HG02970 (cell line): ENCODE results near the gene FRG2.
"Not testable (repeated sequence)": the region's sequence is repeated elsewhere in the genome, so short reads cannot be mapped to it uniquely, and the experiment has no call there.

Experiments used
- ATAC-seq: cut with Tn5 transposase; IDR thresholded peaks from one replicate; pipeline ENCODE4 v1.9.1; 2021; ENCODE audit warnings: mild to moderate bottlenecking, moderate library complexity, moderate number of reproducible peaks; ENCODE audit not compliant: unreplicated experiment, low FRiP score

The FRG2 gene

DNA sequence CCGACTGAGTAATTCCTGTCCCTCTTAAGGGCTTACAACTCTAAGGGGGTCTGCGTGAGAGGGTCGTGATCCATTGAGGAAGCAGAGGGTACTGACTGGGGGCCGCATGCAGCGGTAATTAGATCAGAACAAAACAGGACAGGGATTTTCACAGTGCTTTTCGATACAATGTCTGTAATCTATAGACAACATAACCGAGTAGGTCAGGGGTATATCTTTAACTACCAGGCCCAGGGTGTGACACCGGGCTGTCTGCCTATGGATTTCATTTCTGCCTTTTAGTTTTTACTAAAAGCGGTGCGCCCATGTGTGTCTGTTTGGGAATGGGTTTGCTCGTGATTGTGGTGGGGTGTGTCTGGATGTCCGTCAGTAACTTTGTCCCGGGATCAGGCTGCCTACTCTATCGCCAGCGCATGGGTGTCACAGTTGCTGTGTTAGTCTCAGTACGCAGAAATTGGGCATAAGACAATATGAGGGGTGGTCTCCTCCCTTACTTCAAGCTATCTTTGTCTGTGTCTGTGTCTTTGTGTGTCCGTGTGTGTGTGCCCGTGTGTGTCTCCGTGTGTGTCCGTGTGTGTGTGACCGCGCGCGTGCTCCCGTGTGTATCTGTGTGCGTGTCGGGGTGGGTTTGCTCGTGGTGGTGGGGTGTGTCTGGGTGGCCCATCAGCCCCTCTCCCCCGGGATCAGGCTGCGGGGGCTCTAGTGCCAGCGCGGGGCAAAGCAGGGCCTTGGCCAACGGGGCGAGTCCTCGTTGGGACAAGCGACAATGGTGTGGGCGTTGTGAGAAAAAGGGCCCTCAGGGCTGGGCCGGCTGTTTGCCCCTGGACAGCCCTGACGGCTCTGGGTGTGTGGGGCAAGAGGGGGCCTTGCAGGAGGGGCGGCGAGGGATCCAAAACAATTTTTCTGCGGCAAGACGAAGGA lies 10.4 kb downstream of the FRG2 start:
- ATAC-seq = no peak

- no peak for ATAC-seq
Measured at GRCh38 chr4:190015538-190016368, 11.3 kb downstream of the FRG2 start.

DNA sequence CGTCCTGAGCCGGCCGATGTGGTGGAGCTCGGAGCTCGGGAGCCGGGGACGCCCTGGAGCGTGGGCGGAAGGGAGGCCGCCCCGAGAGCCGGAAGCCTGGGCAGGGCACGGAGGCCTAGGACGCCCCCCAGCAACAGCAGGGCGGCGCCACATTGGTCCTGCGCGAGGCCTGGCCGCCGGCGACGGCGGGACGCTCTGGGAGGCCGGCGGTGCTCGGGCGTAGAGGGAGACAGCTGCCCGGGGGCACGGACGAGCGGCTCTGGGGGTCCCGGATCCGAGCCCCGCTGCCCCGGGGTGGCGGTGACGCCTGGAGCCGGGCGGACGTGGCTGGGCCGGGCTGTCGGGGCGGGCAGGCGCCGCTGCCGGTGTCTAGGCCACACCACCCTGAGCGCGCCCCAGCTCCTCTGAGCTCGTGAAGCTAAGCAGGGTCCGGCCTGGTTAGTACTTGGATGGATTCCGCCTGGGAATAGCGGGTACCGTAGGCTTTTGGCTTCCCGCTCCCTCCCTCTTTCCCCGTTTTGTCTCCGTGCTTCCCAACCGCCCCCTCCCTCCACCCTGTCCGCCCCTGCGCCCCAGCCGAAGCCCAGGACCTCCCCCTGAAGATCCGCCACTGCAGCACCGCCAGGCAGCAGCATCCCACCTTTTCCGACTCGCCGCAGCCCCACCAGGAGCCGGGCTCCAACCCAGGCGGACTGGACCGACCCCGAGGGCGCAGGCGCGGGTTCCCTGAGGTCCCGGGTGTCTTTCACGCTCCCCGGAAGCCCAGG lies 12.1 kb downstream of the FRG2 start:
- ATAC-seq = no peak

DNA sequence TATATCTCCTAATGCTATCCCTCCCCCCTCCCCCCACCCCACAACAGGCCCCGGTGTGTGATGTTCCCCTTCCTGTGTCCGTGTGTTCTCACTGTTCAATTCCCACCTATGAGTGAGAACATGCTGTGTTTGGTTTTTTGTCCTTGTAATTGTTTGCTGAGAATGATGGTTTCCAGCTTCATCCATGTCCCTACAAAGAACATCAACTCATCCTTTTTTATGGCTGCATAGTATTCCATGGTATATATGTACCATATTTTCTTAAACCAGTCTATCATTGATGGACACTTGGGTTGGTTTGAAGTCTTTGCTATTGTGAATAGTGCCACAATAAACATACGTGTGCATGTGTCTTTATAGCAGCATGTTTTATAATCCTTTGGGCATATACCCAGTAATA lies 37.1 kb downstream of the FRG2 start:
- ATAC-seq = not testable (repeated sequence)

GRCh38 chr4:189988877-189989431 lies 38.1 kb downstream of the FRG2 start:
- ATAC-seq = no peak

GRCh38 chr4:189985651-189986243 lies 41.3 kb downstream of the FRG2 start:
- not testable (repeated sequence) for ATAC-seq

- ATAC-seq = not testable (repeated sequence)
Measured at GRCh38 chr4:189984661-189985060, 42.4 kb downstream of the FRG2 start.

DNA sequence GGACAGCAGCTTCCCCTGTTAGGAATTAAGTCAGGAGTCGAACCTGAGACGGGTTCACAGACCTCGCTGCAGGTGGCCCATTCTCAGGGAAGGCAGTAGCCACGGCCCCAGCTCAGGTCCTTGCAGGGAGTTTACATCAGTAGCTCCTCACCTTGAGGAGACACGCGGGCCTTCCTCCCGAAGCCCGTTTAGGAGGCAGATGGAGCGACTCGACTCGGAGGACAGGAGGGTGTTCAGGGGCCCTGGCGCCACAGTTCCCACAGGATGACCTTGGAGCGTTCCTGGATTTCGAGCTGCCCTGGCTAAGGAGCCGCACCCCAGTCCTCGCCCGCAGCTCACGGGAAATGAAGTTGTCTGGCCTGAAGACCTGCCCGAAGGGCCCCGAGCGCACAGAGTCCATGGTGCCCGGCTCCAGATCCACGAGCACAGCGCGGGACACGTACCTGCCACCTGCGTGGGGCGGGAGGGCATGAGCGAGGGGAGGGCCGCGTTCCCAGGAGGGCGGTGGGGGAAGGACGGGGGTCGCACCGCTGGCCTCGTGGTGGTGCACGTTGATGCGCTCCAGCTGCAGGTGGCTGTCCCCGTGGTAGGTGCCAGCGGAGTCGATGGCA lies 43.0 kb downstream of the FRG2 start:
- not testable (repeated sequence) for ATAC-seq

DNA sequence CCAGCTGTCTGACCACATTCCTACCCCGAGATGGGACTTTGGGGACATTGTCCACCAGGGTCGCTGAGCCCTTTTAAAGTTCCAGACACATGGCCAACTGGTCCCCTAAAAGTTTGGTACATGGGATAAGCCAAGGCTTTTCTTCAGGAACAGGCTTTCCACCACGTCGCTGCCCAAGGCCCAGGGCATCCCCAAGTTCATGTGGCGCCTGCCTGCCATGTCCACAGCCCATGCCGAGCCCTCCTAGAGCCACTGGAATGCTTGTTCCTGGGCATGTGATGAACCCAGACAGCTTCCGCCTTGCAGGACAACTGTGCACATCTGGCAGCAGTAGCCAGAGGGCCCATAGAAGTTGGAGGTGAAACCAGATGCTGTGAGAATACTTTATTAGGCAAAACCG lies 45.1 kb downstream of the FRG2 start:
- ATAC-seq = no peak

- ATAC-seq = not testable (repeated sequence)
Measured at GRCh38 chr4:189980292-189980691, 46.8 kb downstream of the FRG2 start.

DNA sequence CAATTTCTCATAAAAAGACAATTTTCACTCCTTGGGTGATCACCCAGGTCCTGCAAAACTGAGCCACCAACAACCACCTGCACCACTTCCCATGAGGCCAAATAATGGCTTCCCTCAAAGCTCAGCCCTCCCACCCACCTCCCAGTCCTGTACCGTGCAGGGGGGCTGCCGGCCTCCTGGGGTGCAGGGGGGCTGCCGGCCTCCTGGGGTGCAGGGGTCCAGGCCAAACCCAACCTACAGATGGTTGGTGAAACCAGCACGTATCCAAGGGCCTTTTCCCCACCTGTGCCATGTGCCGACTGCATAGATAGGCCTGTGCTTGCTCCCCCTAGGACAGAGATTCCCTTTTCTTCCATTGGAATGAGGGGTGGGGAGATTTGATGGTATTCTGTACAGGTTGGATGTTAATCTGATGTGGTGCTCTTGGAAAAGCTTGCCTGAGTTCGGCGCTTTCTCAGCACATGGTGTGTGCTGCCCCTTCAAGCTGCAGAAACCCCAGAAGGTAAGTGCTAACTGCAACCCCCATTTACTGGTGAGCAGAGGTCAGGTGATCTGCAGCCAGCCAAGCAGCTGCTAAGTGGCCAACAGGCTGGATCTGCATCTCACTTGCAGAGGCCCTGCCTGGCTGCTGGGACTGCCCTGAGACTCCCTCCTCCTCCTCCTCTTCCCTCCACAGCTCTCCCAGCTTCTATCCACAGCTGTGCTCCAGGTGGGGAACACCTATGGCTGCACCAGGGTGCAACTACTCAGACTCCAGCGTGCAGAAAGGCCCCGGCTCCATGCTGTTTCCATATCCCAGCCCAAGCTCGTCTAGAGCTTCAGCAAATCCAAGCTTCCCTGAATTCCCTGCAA lies 47.6 kb downstream of the FRG2 start:
- ATAC-seq = no peak
